ENCODE results near the gene LDLRAD4. TPM values are rescaled to one million over a fixed set of nuclear protein-coding genes. Genes with fewer than 3 reads are reported as not detected.
A peak's percentile ranks its signal among the peaks of the same experiment; 100 is the strongest.

Gene LDLRAD4
- total RNA-seq, 2 experiments from 2014 or later = 37.3 to 38.5 TPM

- POLR2A ChIA-PET = no interaction called here
- TF ChIP-seq, protein P1, sequence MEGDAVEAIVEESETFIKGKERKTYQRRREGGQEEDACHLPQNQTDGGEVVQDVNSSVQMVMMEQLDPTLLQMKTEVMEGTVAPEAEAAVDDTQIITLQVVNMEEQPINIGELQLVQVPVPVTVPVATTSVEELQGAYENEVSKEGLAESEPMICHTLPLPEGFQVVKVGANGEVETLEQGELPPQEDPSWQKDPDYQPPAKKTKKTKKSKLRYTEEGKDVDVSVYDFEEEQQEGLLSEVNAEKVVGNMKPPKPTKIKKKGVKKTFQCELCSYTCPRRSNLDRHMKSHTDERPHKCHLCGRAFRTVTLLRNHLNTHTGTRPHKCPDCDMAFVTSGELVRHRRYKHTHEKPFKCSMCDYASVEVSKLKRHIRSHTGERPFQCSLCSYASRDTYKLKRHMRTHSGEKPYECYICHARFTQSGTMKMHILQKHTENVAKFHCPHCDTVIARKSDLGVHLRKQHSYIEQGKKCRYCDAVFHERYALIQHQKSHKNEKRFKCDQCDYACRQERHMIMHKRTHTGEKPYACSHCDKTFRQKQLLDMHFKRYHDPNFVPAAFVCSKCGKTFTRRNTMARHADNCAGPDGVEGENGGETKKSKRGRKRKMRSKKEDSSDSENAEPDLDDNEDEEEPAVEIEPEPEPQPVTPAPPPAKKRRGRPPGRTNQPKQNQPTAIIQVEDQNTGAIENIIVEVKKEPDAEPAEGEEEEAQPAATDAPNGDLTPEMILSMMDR (IDR thresholded peaks at IDR 0.05) = no peak
- CTCF ChIA-PET = no interaction called here
These were observed 376.0 kb downstream of the LDLRAD4 start for GRCh38 chr18:13594551-13594950.

DNA sequence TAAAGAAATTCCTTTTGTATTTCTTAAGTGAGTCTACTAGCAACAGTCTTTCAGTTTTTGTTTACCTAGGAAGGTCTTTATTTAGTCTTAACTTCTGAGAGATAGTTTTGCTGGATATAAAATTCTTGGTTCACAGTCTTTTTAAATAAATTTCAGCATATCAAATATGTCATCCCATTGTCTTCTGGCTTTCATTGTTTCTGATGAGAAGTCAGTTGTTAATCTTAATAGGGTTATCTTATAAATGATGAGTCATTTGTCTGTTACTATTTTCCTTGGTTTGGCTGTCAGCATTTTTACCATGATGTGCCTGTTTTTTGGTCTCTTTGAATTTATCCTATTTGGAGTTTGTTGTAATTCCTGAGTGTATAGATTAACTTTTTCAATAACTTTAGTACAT, 378.5 kb downstream of the LDLRAD4 start:
- intact Hi-C loops (cut with micrococcal nuclease) = no loop called here
- TF ChIP-seq, protein P1 (IDR thresholded peaks at IDR 0.05) = no peak
- POLR2A ChIA-PET = interaction anchor here (0.7 to 2.6 kb wide), 3 partner anchors 10 to 15 kb away, joined by 3 to 9 read pairs (median 5); no protein-coding TSS in a partner anchor
- DNase-seq (no peak), ATAC-seq (peak; percentile 30)
- Mint-ChIP-seq H3K4me1 (ENCODE audit: low read depth) (peaks cover 11% of the 10 kb centered on the region), H3K4me3 (no peak overlapping the region), H3K9me3 (peaks cover 43% of the 10 kb centered on the region), H3K27me3 (no peaks in the 10 kb centered on the region), H3K27ac (no peak overlapping the region), H3K36me3 (ENCODE audit: low read depth) (peaks cover 56% of the 10 kb centered on the region)
- CTCF ChIA-PET = interaction anchor here (1.3 to 2.1 kb wide), 3 partner anchors 8 to 11 kb away, joined by 3 to 11 read pairs (median 4); no protein-coding TSS in a partner anchor

More at GRCh38 chr18:13594551-13594950, 376.0 kb downstream of the LDLRAD4 start:
- no peak for DNase-seq
- Mint-ChIP-seq H3K27me3 (no peaks in the 10 kb centered on the region), H3K9me3 (peaks cover 43% of the 10 kb centered on the region), H3K4me1 (ENCODE audit: low read depth) (peaks cover 36% of the 10 kb centered on the region), H3K27ac (no peak overlapping the region), H3K4me3 (no peak overlapping the region), H3K36me3 (ENCODE audit: low read depth) (peaks cover 57% of the 10 kb centered on the region)
- intact Hi-C loops (cut with micrococcal nuclease) = no loop called here
- no peak for ATAC-seq

DNA sequence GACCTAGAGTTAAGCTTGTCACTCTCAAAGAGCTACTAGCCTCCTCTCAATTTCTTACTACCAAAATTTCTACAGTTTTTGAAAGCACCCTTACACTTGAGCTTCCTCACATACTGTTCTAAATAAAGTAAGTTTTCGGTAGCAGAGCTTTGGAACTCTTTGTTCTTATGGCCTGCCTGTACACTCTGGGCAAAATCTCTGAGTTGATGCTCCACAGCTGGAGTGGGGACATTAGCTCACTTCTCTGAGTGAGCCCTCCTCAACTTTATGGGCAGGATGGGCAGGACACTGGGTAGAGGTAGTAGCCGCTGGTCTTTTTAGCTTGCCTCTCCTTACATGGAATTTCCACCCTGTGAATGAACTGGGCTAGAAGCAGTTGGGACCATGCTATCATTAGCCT, 380.0 kb downstream of the LDLRAD4 start:
- H3K27ac Mint-ChIP-seq = no peak overlapping the region
- CTCF ChIA-PET = interaction anchor here (0.7 to 1.3 kb wide), 6 partner anchors 9 to 41 kb away, joined by 3 to 4 read pairs (median 3); no protein-coding TSS in a partner anchor
- ATAC-seq (no peak), DNase-seq (no peak)
- TF ChIP-seq, protein P1 (IDR thresholded peaks at IDR 0.05) = no peak
- peaks cover 7% of the 10 kb centered on the region for H3K4me1 Mint-ChIP-seq (ENCODE audit: low read depth)
- POLR2A ChIA-PET = interaction anchor here (0.7 to 2.6 kb wide), 3 partner anchors 11 to 38 kb away, joined by 4 to 9 read pairs (median 5); no protein-coding TSS in a partner anchor
- no peaks in the 10 kb centered on the region for H3K27me3 Mint-ChIP-seq
- intact Hi-C loops (cut with micrococcal nuclease) = no loop called here
- peaks cover 53% of the 10 kb centered on the region for H3K36me3 Mint-ChIP-seq (ENCODE audit: low read depth)
- H3K9me3 Mint-ChIP-seq = peaks cover 43% of the 10 kb centered on the region
- H3K4me3 Mint-ChIP-seq = no peak overlapping the region

GRCh38 chr18:13599031-13599430, 380.5 kb downstream of the LDLRAD4 start:
- no peak for DNase-seq

More at GRCh38 chr18:13599031-13599430, 380.5 kb downstream of the LDLRAD4 start:
- Mint-ChIP-seq H3K27me3 (no peaks in the 10 kb centered on the region), H3K36me3 (ENCODE audit: low read depth) (peaks cover 49% of the 10 kb centered on the region), H3K4me3 (no peak overlapping the region), H3K27ac (no peak overlapping the region), H3K9me3 (peaks cover 40% of the 10 kb centered on the region), H3K4me1 (ENCODE audit: low read depth) (peaks cover 5% of the 10 kb centered on the region)
- ATAC-seq = no peak
- CTCF ChIA-PET = interaction anchor here (0.7 to 1.2 kb wide), 5 partner anchors 10 to 42 kb away, joined by 3 to 4 read pairs (median 3); no protein-coding TSS in a partner anchor
- intact Hi-C loops (cut with micrococcal nuclease) = no loop called here
- TF ChIP-seq, protein P1 (IDR thresholded peaks at IDR 0.05) = no peak
- POLR2A ChIA-PET = interaction anchor here (1.5 to 2.6 kb wide), 2 partner anchors 10 to 22 kb away, joined by 5 to 9 read pairs; no protein-coding TSS in a partner anchor
